Activated CD8-positive, alpha-beta memory T cell treated with anti-CD3 and anti-CD28 coated beads for 36 hours (primary cell): ENCODE data around the gene GLTP. TPM values are rescaled to one million over a fixed set of nuclear protein-coding genes. Genes with fewer than 3 reads are reported as not detected.

Experiments
- CTCF ChIA-PET: fragments of 350-600 bp; sonication (Branson Sonifier 250); formaldehyde crosslinking; loops from one replicate; lab custom pipeline; 2021; ENCODE audit warnings: antibody characterized with exemption; lab: Charles Lee
- POLR2A ChIA-PET: fragments of 350-600 bp; sonication (Branson Sonifier 250); formaldehyde crosslinking; loops from one replicate; lab custom pipeline; 2021; ENCODE audit warnings: antibody characterized with exemption; lab: Charles Lee
- total RNA-seq, 2 experiments: library from RNA; stranded (reverse); gene quantifications; one replicate each; pipeline ENCODE4 v1.2.3, GENCODE V29; 2021

Gene GLTP
- total RNA-seq, 2 experiments from 2014 or later: 36.9 to 37.4 TPM

DNA sequence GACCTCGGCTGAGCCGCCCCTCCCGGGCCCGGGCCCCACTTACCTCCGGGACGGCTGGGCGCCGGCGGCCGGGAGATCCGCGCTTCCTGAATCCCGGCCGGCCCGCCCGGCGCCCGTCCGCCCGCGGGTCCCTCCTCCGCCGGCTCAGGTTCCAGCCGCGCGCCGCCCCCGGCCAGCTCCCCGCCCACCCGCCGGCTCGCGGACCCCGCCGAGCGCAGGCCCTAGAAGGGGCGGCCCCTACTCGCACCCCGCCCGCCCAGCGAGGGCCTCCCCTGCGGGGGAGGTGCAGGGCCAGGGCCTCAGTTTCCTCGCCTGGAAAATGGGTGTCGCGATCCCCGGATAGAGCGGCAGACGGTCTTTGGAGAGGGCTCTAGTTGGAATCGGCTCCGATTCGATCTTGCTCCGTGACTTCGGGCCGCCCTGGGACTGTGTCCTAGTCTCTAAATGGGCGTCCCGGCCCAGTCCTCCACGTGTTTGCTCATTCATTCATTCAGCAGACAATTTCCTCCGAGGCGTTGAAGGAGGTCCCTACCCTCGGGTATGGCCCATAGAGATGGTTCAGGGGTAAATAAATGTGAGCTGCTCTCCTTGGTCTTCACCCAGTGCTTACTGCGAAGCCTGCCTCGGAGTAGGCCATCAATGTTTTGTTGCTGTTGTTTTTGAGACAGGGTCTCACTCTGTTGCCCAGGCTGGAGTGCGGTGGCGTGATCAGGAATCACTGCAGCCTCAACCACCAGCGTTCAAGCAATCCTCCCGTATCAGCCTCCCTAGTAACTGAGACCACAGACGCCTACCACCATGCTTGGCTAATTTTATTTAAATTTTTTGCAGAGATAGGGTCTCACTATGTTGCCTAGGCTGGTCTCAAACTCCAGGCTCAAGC lies 46.8 kb downstream of the GLTP start, which contains the start of gene TRPV4:
Gene TRPV4, minus strand, starts transcription at position 92 of the 883 bp plus-strand sequence. CDS start 18,602 bp downstream, outside the sequence.
- ChIA-PET CTCF (no interaction called here), POLR2A (no interaction called here)

DNA sequence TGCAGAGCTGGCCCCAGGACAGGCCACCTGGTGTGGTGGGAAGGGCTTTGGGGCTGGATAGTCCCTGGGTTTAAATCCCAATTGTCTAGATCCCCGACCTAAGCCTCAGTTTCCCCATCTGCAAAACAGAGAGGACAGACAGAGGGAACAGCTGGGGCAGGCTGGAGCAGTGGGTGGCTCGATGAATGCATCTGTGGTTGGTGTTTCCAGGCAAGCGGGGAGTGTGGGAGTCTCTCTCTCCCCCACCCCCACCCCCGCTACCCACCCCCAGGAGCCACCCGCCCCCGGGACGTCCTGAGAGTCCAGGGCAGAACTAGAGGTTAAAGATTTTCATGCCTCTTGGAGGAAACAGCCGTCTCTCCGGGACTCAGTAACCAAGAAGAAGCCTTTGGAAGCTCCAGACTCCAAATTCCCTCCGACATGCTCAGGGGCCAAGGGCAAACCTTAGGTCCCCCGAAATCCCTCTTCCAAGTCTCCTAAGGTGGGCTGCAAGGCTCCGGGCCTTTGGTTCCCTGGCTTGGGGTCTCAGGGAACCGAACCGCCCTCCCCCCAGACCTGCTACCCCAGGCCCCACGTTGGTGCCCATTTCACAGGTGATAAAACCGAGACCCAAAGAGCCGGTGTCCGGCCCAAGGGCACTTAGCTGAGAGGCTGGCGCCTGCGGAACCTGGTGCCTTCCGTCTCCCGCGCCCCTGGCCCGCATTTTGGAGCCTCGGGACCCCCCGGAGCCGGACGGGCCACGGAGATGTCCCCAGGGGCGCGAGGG lies 47.6 kb downstream of the GLTP start:
- CTCF ChIA-PET: no interaction called here
- POLR2A ChIA-PET: no interaction called here

GRCh38 chr12:109831929-109832328 lies 48.4 kb downstream of the GLTP start:
- CTCF ChIA-PET: interaction anchor here (0.6 kb wide), 1 partner anchor 13 kb away, joined by 3 read pairs; no protein-coding TSS in a partner anchor
- POLR2A ChIA-PET: no interaction called here

GRCh38 chr12:109831365-109831764 lies 49.0 kb downstream of the GLTP start:
- CTCF ChIA-PET: interaction anchor here (0.6 kb wide), 2 partner anchors 14 to 40 kb away, joined by 3 to 4 read pairs; no protein-coding TSS in a partner anchor
- POLR2A ChIA-PET: no interaction called here

DNA sequence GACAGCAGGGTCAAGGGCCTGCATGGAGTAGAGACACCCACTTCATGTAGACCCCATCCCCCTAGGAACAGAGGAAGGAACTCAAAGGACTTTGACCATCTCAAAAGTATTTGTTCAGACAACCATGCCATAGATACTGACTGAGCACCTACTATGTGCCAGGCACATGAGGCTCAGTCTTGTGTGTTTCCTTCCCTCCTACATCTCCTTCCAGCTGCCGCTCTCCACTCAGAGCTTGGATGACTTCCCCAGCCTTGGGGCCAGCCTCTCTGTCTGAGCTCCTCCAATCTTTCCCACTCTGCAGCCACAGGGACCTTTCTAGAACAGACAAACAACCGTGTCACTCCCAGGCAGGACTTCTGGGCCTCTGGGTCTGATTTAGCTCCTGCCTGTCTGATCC lies 49.6 kb downstream of the GLTP start:
- CTCF ChIA-PET: interaction anchor here (0.6 kb wide), 1 partner anchor 40 kb away, joined by 4 read pairs; no protein-coding TSS in a partner anchor
- POLR2A ChIA-PET: no interaction called here

DNA sequence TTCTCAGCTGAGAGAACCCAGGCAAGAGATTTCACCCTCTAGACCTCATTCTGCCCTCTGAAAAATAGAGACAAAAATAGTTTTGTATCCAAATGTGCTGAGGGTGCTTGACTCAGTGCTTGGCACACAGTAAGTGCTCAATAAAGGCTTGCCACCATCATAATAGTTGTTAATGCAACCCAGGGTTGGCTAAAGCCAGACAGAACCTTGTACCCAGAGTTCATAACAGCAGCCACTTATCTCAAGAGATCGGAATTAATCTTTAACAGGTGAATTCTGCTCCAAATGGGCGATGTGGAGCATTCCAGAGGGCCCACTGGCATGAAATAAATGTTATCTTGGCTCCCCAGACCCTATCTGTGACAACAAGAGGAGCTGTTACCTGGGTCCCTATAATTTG lies 50.1 kb downstream of the GLTP start:
- ChIA-PET POLR2A (no interaction called here), CTCF (interaction anchor here (0.9 kb wide), 1 partner anchor 25 kb away, joined by 3 read pairs; no protein-coding TSS in a partner anchor)

DNA sequence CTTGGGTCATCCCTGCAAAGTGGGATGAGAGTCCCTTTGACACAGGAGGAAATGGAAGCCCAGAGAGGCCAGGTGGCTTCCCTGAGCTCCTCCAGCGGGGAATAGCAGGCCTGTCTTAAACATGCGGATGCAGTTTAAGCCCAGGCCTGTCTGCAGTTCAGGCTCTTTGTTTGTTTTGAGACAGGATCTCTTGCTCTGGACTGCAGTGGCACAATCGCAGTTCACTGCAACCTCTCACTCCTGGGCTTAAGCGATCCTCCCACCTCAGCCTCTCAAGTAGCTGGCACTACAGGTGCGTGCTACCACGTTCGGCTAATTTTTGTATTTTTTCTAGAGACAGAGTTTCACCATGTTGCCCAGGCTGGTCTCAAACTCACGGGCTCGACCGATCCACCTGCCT lies 50.7 kb downstream of the GLTP start:
- POLR2A ChIA-PET: no interaction called here
- CTCF ChIA-PET: interaction anchor here (0.9 kb wide), 1 partner anchor 24 kb away, joined by 3 read pairs; no protein-coding TSS in a partner anchor

DNA sequence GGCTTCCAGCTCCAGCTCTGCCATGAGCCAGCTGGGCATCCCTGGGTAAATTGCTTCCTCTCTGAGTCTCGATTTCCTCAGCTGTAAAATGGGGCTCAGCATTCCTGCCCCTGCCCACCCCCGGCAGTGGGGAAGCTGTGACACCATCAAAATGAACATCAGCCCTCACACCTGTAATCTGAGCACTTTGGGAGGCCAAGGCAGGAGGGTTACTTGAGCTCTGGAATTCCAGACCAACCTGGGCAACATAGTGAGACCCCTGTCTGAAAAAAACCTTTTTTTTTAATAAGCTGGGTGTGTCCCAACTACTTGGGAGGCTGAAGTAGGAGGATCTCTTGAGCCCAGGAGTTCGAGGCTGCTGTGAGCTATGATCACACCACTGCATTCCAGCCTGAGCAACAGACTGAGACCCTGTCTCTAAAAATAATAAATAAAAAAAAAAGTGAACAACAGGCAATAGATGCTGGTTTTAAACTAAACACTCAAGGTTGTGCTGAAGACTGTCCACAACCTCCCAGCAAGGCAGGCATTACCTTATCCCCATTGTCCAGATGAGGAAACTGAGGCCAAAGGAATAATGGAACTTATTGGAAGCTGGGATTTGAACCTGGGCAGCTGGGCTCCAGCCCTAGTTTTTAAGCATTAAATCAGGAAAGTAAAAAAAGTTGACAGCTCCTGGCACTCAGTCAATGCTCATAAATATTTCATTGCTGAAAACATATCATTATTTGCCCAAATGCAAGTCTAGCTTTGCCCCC lies 51.4 kb downstream of the GLTP start:
- POLR2A ChIA-PET: no interaction called here
- CTCF ChIA-PET: no interaction called here

DNA sequence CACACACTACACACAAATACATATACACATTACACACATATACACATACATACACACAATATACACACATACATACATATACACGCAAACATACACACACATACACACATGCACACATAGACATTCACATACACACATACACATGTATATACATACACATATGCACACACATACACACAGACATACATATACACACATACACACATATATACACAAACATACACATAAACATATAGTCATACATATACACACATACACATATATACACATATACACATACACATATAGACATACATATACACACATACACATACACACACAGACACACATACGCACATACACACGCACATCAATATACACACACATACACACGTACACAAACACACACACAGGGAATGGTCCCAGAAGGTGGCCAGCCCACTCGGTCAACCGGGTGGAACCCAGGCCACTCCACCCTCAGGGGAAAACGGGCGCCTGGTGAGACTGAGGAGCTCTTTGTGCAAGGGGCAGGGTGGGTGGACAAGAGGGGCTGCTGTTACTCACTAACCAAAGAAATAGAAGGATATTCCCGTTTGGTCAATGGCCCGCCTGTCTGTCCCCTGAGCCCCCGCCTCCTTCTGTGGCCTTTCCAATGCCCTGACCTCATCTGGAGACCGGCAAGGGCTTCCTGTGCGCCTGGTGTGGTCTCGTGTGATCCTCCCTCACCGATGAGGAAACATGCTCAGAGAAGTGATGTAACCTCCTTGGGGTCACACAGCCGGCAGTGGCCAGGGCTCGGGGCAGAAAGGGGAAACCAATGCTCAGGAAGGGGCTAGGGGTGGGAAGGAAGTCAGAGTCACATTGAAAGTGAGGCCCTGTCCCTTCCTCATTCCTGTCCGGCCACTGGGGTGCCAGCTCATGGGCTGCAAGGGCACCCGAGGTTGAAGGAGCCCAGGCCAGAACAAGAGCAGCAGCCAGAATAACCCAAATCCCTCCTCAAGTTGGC lies 52.5 kb downstream of the GLTP start:
- CTCF ChIA-PET: interaction anchor here (1.1 kb wide), 1 partner anchor 17 kb away, joined by 3 read pairs; no protein-coding TSS in a partner anchor
- POLR2A ChIA-PET: no interaction called here

DNA sequence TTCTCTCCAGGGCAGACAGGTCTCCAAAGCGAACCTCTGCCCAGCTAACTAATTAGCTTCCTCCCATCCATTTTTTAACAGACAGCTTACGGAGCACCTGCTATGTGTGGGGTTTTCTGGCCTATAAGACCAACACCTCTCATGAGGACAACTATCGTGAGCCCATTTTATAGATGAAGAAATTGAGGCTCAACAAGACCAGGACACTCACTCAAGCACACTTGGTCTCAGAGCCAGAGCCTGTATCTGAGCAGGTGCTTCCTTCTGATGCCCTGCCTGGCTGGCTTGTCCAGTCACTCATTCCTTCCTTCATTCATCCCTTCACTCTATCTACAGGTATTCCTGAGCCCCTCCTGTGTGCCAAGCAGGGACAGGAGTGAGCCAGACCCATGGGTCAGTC lies 53.3 kb downstream of the GLTP start:
- ChIA-PET CTCF (interaction anchor here (1.8 kb wide), 1 partner anchor 18 kb away, joined by 5 read pairs; no protein-coding TSS in a partner anchor), POLR2A (no interaction called here)

- CTCF ChIA-PET: no interaction called here
- POLR2A ChIA-PET: no interaction called here
These were observed 55.6 kb downstream of the GLTP start for GRCh38 chr12:109824731-109825130.

GRCh38 chr12:109822951-109823411 lies 57.4 kb downstream of the GLTP start:
- ChIA-PET POLR2A (no interaction called here), CTCF (interaction anchor here (1.6 kb wide), 1 partner anchor 22 kb away, joined by 3 read pairs; no protein-coding TSS in a partner anchor)

- CTCF ChIA-PET: interaction anchor here (1.5 kb wide), 1 partner anchor 18 kb away, joined by 3 read pairs; no protein-coding TSS in a partner anchor
These were observed 57.9 kb downstream of the GLTP start for GRCh38 chr12:109822416-109822815.

DNA sequence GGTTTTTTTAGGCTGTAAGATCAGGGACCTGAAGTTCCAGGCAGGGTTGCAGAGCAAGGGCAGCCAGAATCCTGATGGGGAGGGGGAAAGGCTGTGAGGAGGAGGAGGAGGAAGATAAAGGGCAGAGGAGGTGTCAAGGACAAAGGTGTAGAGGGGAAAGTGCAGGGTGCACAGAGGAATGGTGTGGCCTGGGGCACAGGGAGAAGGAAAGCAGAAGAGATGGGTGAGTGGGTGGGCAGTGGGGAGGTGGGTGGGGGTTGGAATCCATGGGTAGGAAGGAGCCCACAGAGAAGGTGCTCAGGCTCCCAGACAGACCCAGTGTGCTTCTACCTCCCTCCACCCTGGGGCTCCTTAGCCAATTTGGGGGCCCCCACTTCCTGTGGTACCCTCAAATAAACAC lies 58.4 kb downstream of the GLTP start:
- CTCF ChIA-PET: interaction anchor here (1.5 kb wide), 1 partner anchor 18 kb away, joined by 3 read pairs; no protein-coding TSS in a partner anchor
- POLR2A ChIA-PET: no interaction called here

More at GRCh38 chr12:109822416-109822815, 57.9 kb downstream of the GLTP start:
- POLR2A ChIA-PET: no interaction called here

DNA sequence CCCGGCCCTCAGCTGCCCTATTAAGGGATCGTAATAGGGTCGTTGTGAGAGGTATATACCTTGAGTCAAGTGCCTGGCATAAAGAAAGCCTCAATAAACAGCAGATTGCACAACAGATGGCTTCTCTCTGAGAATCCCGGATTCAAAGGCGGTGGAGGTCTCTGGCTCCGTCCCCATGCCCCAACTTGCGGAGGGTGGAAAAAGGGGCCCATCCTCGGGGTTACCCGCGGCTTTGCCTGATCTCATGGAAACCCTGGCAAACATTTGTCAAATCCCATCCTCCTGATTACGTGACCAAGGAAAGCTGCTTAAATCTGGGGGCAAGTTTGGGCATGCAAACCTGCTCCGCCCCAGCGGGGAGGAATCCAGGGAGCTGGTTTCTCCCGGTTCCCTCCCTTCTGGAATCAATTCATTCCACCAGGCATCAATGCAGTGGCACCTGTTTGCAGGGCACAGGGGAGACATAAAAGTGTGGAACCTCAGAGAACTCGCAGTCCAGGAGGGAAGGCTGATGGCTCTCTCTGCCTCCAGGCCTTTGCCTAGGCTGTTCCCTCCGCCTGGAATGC lies 59.4 kb downstream of the GLTP start:
- CTCF ChIA-PET: interaction anchor here (1.5 kb wide), 1 partner anchor 17 kb away, joined by 3 read pairs; no protein-coding TSS in a partner anchor
- POLR2A ChIA-PET: no interaction called here

DNA sequence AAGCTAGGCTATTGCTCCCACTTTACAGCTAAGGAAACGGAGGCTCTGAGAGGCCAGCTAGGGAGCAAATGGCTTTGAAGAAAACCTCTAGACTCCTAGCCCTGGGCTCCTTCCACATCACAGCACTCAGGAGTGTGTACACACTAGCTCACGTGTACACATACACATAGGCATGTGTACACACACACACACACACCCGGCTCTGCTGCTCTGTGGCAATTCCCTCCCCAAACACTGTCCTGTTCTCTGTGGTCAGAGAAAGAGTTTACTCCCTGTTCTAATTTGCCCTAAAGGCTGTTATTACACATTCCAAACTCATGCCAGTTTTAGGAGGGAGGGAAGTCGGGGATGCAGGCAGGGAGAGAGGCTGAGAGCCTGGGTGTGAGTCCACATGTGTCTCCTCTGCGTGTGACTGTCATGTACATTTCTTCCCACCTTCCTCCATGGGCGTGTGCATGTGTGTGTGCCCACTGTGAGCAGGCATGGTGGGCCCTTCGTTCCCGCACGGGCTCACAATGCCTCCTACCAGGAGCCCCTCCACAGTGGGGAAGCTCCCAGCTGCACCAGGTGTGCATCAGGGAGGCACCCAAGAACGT lies 61.3 kb downstream of the GLTP start:
- POLR2A ChIA-PET: no interaction called here
- CTCF ChIA-PET: interaction anchor here (1.1 to 1.4 kb wide), 2 partner anchors 26 to 43 kb away, joined by 3 to 4 read pairs; no protein-coding TSS in a partner anchor

DNA sequence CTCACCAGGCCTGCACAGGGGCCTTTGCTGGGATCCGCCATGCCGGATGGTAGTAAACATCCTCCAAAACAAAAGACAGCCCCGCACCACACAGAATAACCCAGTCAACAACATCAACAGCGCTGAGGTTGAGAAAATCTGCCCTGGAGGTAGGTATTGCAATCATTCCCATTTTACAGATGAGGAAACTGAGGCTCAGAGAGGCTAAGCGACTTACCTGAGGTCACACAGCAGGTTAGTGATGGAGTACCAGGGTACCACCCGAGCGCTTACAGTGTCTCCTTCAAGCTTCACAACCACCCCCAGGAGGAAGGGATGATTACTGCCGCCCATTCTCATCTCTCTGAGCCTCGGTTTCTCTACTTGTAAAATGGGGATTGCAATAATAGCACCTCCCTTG lies 62.1 kb downstream of the GLTP start:
- ChIA-PET CTCF (interaction anchor here (1.4 kb wide), 1 partner anchor 42 kb away, joined by 4 read pairs; no protein-coding TSS in a partner anchor), POLR2A (no interaction called here)
